Breast epithelium (tissue), 4 donors: ENCODE data around the gene ATP6V1B1. TPM values are rescaled to one million over a fixed set of nuclear protein-coding genes. Genes with fewer than 3 reads are reported as not detected.

Source experiments
- DNase-seq, 2 donors: peaks; one replicate each; pipeline ENCODE4 v3.0.0-alpha.2; 2019; ENCODE audit warnings: low spot score in 2 of 2
- H3K27ac ChIP-seq, 2 donors: fragments of 200-600 bp; sonication (generic) in 1 of 2; one replicate each; pipeline ENCODE4 v1.5.1; 2016 to 2019; ENCODE audit warnings: mild to moderate bottlenecking in 1 of 2
- H3K27me3 ChIP-seq, 2 donors: fragments of 200-600 bp; sonication (generic) in 1 of 2; one replicate each; pipeline versions ENCODE4 v1.5.1 to v1.6.0; 2017 to 2019; ENCODE audit warnings: control low read depth in 1 of 2, mild to moderate bottlenecking in 1 of 2
- H3K36me3 ChIP-seq: fragments of 200-600 bp; one replicate; pipeline ENCODE4 v1.5.1; 2019
- H3K4me1 ChIP-seq, 2 donors: fragments of 200-600 bp; sonication (generic); one replicate each; pipeline ENCODE4 v1.5.1; 2016 to 2019; ENCODE audit warnings: control low read depth in 1 of 2
- H3K4me3 ChIP-seq, 3 donors: fragments of 200-600 bp; sonication (generic); 1 replicate in 2 of 3; 2 replicates in 1 of 3; pipeline ENCODE4 v1.5.1; 2016 to 2019; ENCODE audit warnings: mild to moderate bottlenecking in 3 of 3, moderate library complexity in 2 of 3
- H3K9me3 ChIP-seq, 2 donors: fragments of 200-600 bp; sonication (generic) in 1 of 2; one replicate each; pipeline ENCODE4 v1.5.1; 2016 to 2019; ENCODE audit warnings: control low read depth in 1 of 2
- POLR2A ChIP-seq: fragments of 450-650 bp; IDR thresholded peaks from one replicate; pipeline ENCODE4 v1.6.1; 2016; ENCODE audit warnings: antibody characterized with exemption, mild to moderate bottlenecking, moderate library complexity
- POLR2AphosphoS5 ChIP-seq, 3 donors: sonication (generic); formaldehyde crosslinking; IDR thresholded peaks; one replicate each; pipeline ENCODE4 v1.6.1; 2017; ENCODE audit warnings: antibody characterized with exemption in 3 of 3
- intact Hi-C: fragments of 100-400 bp; cut with DNase I; formaldehyde crosslinking; loops from one replicate; pipeline ENCODE4 v1.15.1; 2023; ENCODE audit warnings: low total_unique reads
- total RNA-seq, 3 donors: library from RNA; depleted of rRNA; stranded (reverse); fragments of >200 nt; gene quantifications; one replicate each; pipeline ENCODE4 v1.1.0, GENCODE V29; 2016
- TF ChIP-seq, protein P1 (sequence below), 3 donors: fragments of 450-650 bp; IDR thresholded peaks; one replicate each; pipeline ENCODE4 v1.5.1; 2016 to 2017; ENCODE audit warnings: antibody characterized with exemption in 3 of 3, mild to moderate bottlenecking in 3 of 3, moderate library complexity in 3 of 3

The ATP6V1B1 gene
- total RNA-seq, 3 donors from 2014 or later: 1.8 to 38.2 (median 4.6) TPM

- H3K4me1 ChIP-seq: no peaks in the 10 kb centered on the region
- intact Hi-C loops: no loop called here
- H3K36me3 ChIP-seq: no peaks in the 10 kb centered on the region
- H3K27ac ChIP-seq: no peak overlapping the region
- H3K9me3 ChIP-seq: no peaks in the 10 kb centered on the region
- no peaks in the 10 kb centered on the region for H3K27me3 ChIP-seq
- TF ChIP-seq POLR2AphosphoS5 (IDR thresholded peaks at IDR 0.05) (no peak), POLR2A (no peak)
- TF ChIP-seq, protein P1, sequence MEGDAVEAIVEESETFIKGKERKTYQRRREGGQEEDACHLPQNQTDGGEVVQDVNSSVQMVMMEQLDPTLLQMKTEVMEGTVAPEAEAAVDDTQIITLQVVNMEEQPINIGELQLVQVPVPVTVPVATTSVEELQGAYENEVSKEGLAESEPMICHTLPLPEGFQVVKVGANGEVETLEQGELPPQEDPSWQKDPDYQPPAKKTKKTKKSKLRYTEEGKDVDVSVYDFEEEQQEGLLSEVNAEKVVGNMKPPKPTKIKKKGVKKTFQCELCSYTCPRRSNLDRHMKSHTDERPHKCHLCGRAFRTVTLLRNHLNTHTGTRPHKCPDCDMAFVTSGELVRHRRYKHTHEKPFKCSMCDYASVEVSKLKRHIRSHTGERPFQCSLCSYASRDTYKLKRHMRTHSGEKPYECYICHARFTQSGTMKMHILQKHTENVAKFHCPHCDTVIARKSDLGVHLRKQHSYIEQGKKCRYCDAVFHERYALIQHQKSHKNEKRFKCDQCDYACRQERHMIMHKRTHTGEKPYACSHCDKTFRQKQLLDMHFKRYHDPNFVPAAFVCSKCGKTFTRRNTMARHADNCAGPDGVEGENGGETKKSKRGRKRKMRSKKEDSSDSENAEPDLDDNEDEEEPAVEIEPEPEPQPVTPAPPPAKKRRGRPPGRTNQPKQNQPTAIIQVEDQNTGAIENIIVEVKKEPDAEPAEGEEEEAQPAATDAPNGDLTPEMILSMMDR (IDR thresholded peaks at IDR 0.05): peak; percentile 32 to 74 (median 54)
- H3K4me3 ChIP-seq: peak overlapping the region; percentile 44 to 68 (median 48)
- peak; percentile 29 to 55 for DNase-seq
Measured at GRCh38 chr2:70964596-70965386, 29.1 kb downstream of the ATP6V1B1 start.

- Histone ChIP-seq H3K4me1 (no peaks in the 10 kb centered on the region), H3K27me3 (no peaks in the 10 kb centered on the region), H3K27ac (no peak overlapping the region), H3K36me3 (no peaks in the 10 kb centered on the region), H3K4me3 (peak overlapping the region in 2 of 3 donors; percentile 44 to 48), H3K9me3 (no peaks in the 10 kb centered on the region)
- intact Hi-C loops: no loop called here
- TF ChIP-seq, protein P1 (IDR thresholded peaks at IDR 0.05): no peak
- TF ChIP-seq POLR2AphosphoS5 (IDR thresholded peaks at IDR 0.05) (no peak), POLR2A (no peak)
- DNase-seq: peak in 1 of 2 donors; percentile 15
Measured at GRCh38 chr2:70965506-70965905, 29.8 kb downstream of the ATP6V1B1 start.

GRCh38 chr2:70966681-70967080 lies 31.0 kb downstream of the ATP6V1B1 start:
- H3K9me3 ChIP-seq: no peaks in the 10 kb centered on the region
- H3K36me3 ChIP-seq: no peaks in the 10 kb centered on the region
- H3K27me3 ChIP-seq: no peaks in the 10 kb centered on the region
- no peak overlapping the region for H3K4me3 ChIP-seq
- no peak overlapping the region for H3K27ac ChIP-seq
- TF ChIP-seq, protein P1 (IDR thresholded peaks at IDR 0.05): no peak
- TF ChIP-seq POLR2AphosphoS5 (IDR thresholded peaks at IDR 0.05): no peak
- TF ChIP-seq POLR2A: no peak
- DNase-seq: no peak
- no peaks in the 10 kb centered on the region for H3K4me1 ChIP-seq
- intact Hi-C loops: no loop called here

- H3K27ac ChIP-seq: no peak overlapping the region
- intact Hi-C loops: no loop called here
- no peak for DNase-seq
Measured at GRCh38 chr2:70967189-70967588, 31.5 kb downstream of the ATP6V1B1 start.

DNA sequence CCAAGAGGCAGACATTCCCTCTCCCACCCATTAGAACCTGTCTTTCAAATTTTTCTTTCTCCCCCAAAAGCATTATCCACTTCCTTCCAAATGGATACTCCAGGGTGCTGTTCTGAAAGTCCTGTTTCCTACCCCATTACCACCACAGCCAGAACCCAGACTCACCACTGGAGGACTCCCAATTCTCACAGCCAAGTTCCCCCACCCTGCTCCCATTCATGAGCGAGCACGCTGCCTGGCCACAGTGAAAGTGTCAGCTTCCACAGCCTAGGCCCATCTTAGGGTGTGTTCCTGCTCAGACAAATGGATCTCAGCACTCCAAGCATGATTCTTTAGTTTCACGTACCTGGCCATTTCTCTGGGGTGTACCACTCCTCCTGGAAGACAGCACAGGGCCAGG lies 38.9 kb downstream of the ATP6V1B1 start:
- Histone ChIP-seq H3K9me3 (no peaks in the 10 kb centered on the region), H3K27ac (no peak overlapping the region), H3K4me3 (no peak overlapping the region), H3K27me3 (no peaks in the 10 kb centered on the region), H3K36me3 (no peaks in the 10 kb centered on the region), H3K4me1 (no peaks in the 10 kb centered on the region)
- DNase-seq: peak in 1 of 2 donors; percentile 10
- TF ChIP-seq, protein P1 (IDR thresholded peaks at IDR 0.05): no peak
- TF ChIP-seq POLR2A: no peak
- no peak for TF ChIP-seq POLR2AphosphoS5 (IDR thresholded peaks at IDR 0.05)
- intact Hi-C loops: no loop called here

More at GRCh38 chr2:70967189-70967588, 31.5 kb downstream of the ATP6V1B1 start:
- Histone ChIP-seq H3K4me3 (no peak overlapping the region), H3K27me3 (no peaks in the 10 kb centered on the region), H3K9me3 (no peaks in the 10 kb centered on the region), H3K4me1 (no peaks in the 10 kb centered on the region), H3K36me3 (no peaks in the 10 kb centered on the region)
- TF ChIP-seq POLR2AphosphoS5 (IDR thresholded peaks at IDR 0.05): no peak
- TF ChIP-seq, protein P1 (IDR thresholded peaks at IDR 0.05): no peak
- TF ChIP-seq POLR2A: no peak
